HepG2 (cell line): Measurements from ENCODE around the gene ARFIP2. TPM values are rescaled to one million over a fixed set of nuclear protein-coding genes. Genes with fewer than 3 reads are reported as not detected.

Experiments used
- AHR ChIP-seq: IDR thresholded peaks from 2 replicates; pipeline ENCODE4 v1.6.1; 2018; ENCODE audit warnings: missing genetic modification reagents, missing compliant biosample characterization
- CCAR2 ChIP-seq: fragments of 200-400 bp; formaldehyde crosslinking; optimal IDR thresholded peaks from 2 replicates; pipeline ENCODE3; 2018; ENCODE audit warnings: low read depth, mild to moderate bottlenecking, low read length, moderate library complexity
- DMAP1 ChIP-seq: IDR thresholded peaks from 2 replicates; pipeline ENCODE4 v1.6.1; 2016
- JDP2 ChIP-seq: sonication (generic); formaldehyde crosslinking; IDR thresholded peaks from 2 replicates; pipeline ENCODE4 v1.8.1; 2022; ENCODE audit warnings: missing genetic modification reagents, borderline replicate concordance
- MAF1 ChIP-seq: sonication (generic); formaldehyde crosslinking; IDR thresholded peaks from 2 replicates; pipeline ENCODE4 v1.5.0; 2020; ENCODE audit warnings: missing genetic modification reagents, borderline replicate concordance
- MBNL3 ChIP-seq: fragments of 250-450 bp; sonication (Bioruptor Pico); conservative IDR thresholded peaks from 2 replicates; pipeline ENCODE4 v1.8.0; 2022; ENCODE audit warnings: mild to moderate bottlenecking, inconsistent platforms
- MED1 ChIP-seq: sonication (generic); formaldehyde crosslinking; IDR thresholded peaks from 2 replicates; pipeline ENCODE4 v1.4.0; 2020; ENCODE audit warnings: missing genetic modification reagents
- STAT5B ChIP-seq: sonication (generic); formaldehyde crosslinking; IDR thresholded peaks from 2 replicates; pipeline ENCODE4 v1.4.0; 2020; ENCODE audit warnings: missing genetic modification reagents
- WIZ ChIP-seq: sonication (generic); formaldehyde crosslinking; IDR thresholded peaks from 2 replicates; pipeline ENCODE4 v1.5.1; 2020; ENCODE audit warnings: mild to moderate bottlenecking, missing genetic modification reagents
- ZBTB20 ChIP-seq: sonication (generic); formaldehyde crosslinking; IDR thresholded peaks from 2 replicates; pipeline ENCODE4 v1.8.1; 2023; ENCODE audit warnings: missing genetic modification reagents, low read depth, mild to moderate bottlenecking, borderline replicate concordance
- ZNF235 ChIP-seq: sonication (generic); formaldehyde crosslinking; IDR thresholded peaks from 2 replicates; pipeline ENCODE4 v1.8.1; 2023; ENCODE audit warnings: mild to moderate bottlenecking, missing genetic modification reagents, borderline replicate concordance
- ZNF274 ChIP-seq: sonication (generic); formaldehyde crosslinking; IDR thresholded peaks from 2 replicates; pipeline ENCODE4 v1.5.1; 2020; ENCODE audit warnings: mild to moderate bottlenecking, missing genetic modification reagents
- ZNF317 ChIP-seq: sonication (generic); formaldehyde crosslinking; IDR thresholded peaks from 2 replicates; pipeline ENCODE4 v1.5.0; 2020; ENCODE audit warnings: mild to moderate bottlenecking, missing genetic modification reagents
- ZNF530 ChIP-seq: sonication (generic); formaldehyde crosslinking; IDR thresholded peaks from 2 replicates; pipeline ENCODE4 v1.5.0; 2020; ENCODE audit warnings: low read depth, mild to moderate bottlenecking, missing genetic modification reagents
- ZNF782 ChIP-seq: sonication (generic); formaldehyde crosslinking; IDR thresholded peaks from 2 replicates; pipeline ENCODE4 v1.4.0; 2020; ENCODE audit warnings: missing genetic modification reagents, mild to moderate bottlenecking, borderline replicate concordance
- polyA plus RNA-seq, 8 experiments: library from polyadenylated mRNA; depleted of rRNA in 3 of 8; stranded (reverse) in 7 of 8; unstranded in 1 of 8; fragments of >200 nt; fragmentation: Illumina TruSeq in 4 of 8; extraction: Trizol in 4 of 8; gene quantifications; 2 replicates each; pipeline versions ENCODE4 v1.2.1 to v1.2.3, GENCODE V29; 2011 to 2016; ENCODE audit warnings: low read depth in 4 of 8, missing spikeins in 1 of 8, mixed read lengths in 1 of 8; ENCODE audit not compliant: insufficient read depth in 1 of 8
- total RNA-seq, 5 experiments: library from RNA; depleted of rRNA; stranded (reverse); fragments of >200 nt; fragmentation: Illumina TruSeq; extraction: Trizol; gene quantifications; 2 replicates each; pipeline ENCODE4 v1.2.3, GENCODE V29; 2016; ENCODE audit warnings: low read depth in 1 of 5
- TF ChIP-seq, protein P1 (sequence below): sonication (generic); formaldehyde crosslinking; IDR thresholded peaks from 2 replicates; pipeline ENCODE4 v1.4.0; 2020; ENCODE audit warnings: low read depth, mild to moderate bottlenecking, missing genetic modification reagents
- TF ChIP-seq, protein P2 (sequence below): IDR thresholded peaks from 2 replicates; pipeline ENCODE4 v1.6.1; 2016
- TF ChIP-seq, protein P3 (sequence below): sonication (generic); formaldehyde crosslinking; IDR thresholded peaks from 2 replicates; pipeline ENCODE4 v1.5.1; 2020; ENCODE audit warnings: missing genetic modification reagents, mild to moderate bottlenecking, borderline replicate concordance
- TF ChIP-seq, protein P4 (sequence below): sonication (generic); formaldehyde crosslinking; IDR thresholded peaks from 2 replicates; pipeline ENCODE4 v1.4.0; 2020; ENCODE audit warnings: mild to moderate bottlenecking, missing genetic modification reagents
- TF ChIP-seq, protein P5 (sequence below): sonication (generic); formaldehyde crosslinking; IDR thresholded peaks from 2 replicates; pipeline ENCODE4 v1.8.0; 2022; ENCODE audit warnings: missing genetic modification reagents, low read depth, mild to moderate bottlenecking, borderline replicate concordance
- TF ChIP-seq, protein P6 (sequence below): sonication (generic); formaldehyde crosslinking; IDR thresholded peaks from 2 replicates; pipeline ENCODE4 v1.8.1; 2023; ENCODE audit warnings: mild to moderate bottlenecking, missing genetic modification reagents

Gene ARFIP2
- total and polyA plus RNA-seq, 2 of the 13 experiments (the other 11 are each of a cell fraction or from before 2014, with no cell fraction given), result 56.6 to 60.2 TPM

DNA sequence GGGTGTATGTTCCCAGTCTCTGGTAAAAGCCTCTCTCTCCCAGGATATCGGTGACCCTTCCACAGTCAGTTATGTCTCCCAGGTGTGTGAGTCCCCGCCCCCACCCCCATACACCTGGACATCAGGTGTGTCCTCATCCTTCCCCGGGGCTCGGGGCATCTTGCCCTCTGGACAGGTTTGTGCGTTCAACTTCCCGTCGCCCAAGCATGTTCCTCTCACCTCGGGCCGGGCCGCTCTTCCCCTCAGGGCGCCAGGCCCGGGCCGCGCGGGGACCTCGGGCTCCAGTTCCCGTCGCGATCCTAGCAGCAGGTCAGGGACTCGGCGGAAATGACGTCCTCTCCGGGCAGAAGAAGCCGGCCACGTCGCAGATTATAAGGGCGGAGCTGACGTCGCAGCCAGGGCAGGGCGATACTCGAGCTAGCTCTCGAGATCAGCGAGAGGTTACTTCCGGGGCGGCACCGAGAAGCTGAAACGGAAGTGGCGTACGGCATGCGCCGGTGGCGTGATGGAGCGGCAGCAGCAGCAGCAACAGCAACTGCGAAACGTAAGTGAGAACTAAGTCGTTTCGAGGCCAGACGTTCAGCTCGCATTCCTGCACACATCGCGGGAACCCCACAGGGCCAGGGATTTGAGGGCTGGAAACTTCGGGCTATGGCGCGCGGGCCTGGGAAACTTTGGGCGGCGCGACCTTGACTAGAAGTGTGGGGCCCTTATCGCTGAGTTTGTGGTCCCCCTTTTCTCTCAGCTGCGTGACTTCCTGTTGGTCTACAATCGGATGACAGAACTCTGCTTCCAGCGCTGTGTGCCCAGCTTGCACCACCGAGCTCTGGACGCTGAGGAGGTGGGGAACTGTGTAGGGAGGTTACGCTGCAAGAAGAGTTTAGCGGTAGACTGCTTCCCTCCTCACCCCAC, at the start of gene ARFIP2, which contains the start of gene TIMM10B (continued):
- TF ChIP-seq, protein P1, sequence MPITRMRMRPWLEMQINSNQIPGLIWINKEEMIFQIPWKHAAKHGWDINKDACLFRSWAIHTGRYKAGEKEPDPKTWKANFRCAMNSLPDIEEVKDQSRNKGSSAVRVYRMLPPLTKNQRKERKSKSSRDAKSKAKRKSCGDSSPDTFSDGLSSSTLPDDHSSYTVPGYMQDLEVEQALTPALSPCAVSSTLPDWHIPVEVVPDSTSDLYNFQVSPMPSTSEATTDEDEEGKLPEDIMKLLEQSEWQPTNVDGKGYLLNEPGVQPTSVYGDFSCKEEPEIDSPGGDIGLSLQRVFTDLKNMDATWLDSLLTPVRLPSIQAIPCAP (CRISPR knock-in tag), result no peak
- TF ChIP-seq, protein P2, sequence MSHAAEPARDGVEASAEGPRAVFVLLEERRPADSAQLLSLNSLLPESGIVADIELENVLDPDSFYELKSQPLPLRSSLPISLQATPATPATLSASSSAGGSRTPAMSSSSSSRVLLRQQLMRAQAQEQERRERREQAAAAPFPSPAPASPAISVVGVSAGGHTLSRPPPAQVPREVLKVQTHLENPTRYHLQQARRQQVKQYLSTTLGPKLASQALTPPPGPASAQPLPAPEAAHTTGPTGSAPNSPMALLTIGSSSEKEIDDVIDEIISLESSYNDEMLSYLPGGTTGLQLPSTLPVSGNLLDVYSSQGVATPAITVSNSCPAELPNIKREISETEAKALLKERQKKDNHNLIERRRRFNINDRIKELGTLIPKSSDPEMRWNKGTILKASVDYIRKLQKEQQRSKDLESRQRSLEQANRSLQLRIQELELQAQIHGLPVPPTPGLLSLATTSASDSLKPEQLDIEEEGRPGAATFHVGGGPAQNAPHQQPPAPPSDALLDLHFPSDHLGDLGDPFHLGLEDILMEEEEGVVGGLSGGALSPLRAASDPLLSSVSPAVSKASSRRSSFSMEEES (CRISPR knock-in tag), result peak; percentile 84
- TF ChIP-seq, protein P3, sequence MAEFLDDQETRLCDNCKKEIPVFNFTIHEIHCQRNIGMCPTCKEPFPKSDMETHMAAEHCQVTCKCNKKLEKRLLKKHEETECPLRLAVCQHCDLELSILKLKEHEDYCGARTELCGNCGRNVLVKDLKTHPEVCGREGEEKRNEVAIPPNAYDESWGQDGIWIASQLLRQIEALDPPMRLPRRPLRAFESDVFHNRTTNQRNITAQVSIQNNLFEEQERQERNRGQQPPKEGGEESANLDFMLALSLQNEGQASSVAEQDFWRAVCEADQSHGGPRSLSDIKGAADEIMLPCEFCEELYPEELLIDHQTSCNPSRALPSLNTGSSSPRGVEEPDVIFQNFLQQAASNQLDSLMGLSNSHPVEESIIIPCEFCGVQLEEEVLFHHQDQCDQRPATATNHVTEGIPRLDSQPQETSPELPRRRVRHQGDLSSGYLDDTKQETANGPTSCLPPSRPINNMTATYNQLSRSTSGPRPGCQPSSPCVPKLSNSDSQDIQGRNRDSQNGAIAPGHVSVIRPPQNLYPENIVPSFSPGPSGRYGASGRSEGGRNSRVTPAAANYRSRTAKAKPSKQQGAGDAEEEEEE, result peak; percentile 72; the same call in 1 of the 2 replicates
- TF ChIP-seq, protein P4, sequence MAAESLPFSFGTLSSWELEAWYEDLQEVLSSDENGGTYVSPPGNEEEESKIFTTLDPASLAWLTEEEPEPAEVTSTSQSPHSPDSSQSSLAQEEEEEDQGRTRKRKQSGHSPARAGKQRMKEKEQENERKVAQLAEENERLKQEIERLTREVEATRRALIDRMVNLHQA, result no peak
- TF ChIP-seq ZNF274 (CRISPR knock-in tag) (peak; percentile 89), JDP2 (CRISPR knock-in tag) (no peak), ZNF530 (no peak), ZNF317 (CRISPR knock-in tag) (peak; percentile 79; the same call in 1 of the 2 replicates), ZBTB20 (CRISPR knock-in tag) (peak; percentile 63; the same call in 1 of the 2 replicates), MAF1 (CRISPR knock-in tag) (no peak), AHR (CRISPR knock-in tag) (no peak; the same call in 1 of the 2 replicates), MBNL3 (no peak), MED1 (peak; percentile 70), STAT5B (no peak), ZNF782 (peak; percentile 69; the same call in 1 of the 2 replicates), ZNF235 (no peak), DMAP1 (peak; percentile 88), CCAR2 (no peak), WIZ (CRISPR knock-in tag) (0 out of 2 replicates have a peak, but pooled peaks have one; percentile 39)
- TF ChIP-seq, protein P5, sequence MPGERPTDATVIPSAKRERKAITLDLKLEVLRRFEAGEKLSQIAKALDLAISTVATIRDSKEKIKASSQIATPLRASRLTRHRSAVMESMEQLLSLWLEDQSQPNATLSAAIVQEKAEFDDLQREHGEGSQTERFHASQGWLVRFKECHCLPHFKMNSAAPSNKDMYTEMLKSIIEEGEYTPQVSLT (CRISPR knock-in tag), result no peak
- TF ChIP-seq, protein P6, sequence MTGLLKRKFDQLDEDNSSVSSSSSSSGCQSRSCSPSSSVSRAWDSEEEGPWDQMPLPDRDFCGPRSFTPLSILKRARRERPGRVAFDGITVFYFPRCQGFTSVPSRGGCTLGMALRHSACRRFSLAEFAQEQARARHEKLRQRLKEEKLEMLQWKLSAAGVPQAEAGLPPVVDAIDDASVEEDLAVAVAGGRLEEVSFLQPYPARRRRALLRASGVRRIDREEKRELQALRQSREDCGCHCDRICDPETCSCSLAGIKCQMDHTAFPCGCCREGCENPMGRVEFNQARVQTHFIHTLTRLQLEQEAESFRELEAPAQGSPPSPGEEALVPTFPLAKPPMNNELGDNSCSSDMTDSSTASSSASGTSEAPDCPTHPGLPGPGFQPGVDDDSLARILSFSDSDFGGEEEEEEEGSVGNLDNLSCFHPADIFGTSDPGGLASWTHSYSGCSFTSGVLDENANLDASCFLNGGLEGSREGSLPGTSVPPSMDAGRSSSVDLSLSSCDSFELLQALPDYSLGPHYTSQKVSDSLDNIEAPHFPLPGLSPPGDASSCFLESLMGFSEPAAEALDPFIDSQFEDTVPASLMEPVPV, result 0 out of 2 replicates have a peak, but pooled peaks have one; percentile 72
